HG03469 (cell line): ENCODE results near the gene TARS1.
A peak's percentile ranks its signal among the peaks of the same experiment; 100 is the strongest.

Experiments
- ATAC-seq: cut with Tn5 transposase; IDR thresholded peaks from one replicate; pipeline ENCODE4 v1.9.1; 2021; ENCODE audit warnings: mild to moderate bottlenecking, moderate library complexity, moderate number of reproducible peaks; ENCODE audit not compliant: unreplicated experiment

TARS1 gene

DNA sequence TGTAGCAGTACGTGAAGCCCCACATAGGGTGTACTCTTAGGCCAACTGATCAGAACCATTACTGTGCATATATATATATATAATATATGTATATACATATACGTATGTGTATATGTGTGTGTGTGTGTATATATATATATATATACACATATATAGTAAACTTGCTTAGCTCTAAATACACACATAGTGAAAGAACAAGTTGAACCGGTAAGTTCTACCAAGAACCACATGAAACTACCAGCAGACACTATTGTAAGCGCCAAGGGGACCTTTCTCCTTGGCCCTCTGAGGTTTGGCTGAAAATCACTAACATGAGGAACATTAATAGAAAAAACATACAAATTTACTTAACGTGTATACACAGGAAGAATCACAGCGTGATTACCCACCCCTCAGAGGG, 1.8 kb upstream of the TARS1 start:
- no peak for ATAC-seq

DNA sequence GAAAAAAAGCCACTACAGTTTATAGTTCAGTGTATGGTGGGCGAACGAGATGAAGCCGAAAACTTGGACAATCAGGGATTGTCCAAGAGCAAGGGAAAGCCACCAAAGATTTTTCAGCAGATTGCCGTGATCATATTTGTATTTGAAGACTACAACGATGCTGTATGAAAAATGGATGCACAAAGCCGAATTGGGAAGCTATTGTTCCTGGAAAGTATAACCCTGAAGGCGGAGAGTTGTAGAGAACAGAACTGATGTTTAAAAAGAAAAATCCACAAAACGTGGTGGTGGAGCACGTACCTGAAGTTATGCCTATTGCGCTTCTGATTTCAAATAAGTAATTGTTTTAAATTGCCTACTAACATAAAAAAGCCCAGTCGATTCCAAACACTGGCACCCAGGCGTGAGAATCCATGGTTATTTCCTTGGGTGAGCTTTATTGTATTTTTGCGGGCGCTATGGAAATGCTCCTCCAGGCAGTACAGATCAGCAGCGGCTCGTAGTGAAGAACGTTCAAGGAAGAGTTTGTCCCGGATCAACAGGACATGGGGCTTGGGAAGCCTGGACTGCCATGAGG, 772 bp upstream of the TARS1 start:
- no peak for ATAC-seq

DNA sequence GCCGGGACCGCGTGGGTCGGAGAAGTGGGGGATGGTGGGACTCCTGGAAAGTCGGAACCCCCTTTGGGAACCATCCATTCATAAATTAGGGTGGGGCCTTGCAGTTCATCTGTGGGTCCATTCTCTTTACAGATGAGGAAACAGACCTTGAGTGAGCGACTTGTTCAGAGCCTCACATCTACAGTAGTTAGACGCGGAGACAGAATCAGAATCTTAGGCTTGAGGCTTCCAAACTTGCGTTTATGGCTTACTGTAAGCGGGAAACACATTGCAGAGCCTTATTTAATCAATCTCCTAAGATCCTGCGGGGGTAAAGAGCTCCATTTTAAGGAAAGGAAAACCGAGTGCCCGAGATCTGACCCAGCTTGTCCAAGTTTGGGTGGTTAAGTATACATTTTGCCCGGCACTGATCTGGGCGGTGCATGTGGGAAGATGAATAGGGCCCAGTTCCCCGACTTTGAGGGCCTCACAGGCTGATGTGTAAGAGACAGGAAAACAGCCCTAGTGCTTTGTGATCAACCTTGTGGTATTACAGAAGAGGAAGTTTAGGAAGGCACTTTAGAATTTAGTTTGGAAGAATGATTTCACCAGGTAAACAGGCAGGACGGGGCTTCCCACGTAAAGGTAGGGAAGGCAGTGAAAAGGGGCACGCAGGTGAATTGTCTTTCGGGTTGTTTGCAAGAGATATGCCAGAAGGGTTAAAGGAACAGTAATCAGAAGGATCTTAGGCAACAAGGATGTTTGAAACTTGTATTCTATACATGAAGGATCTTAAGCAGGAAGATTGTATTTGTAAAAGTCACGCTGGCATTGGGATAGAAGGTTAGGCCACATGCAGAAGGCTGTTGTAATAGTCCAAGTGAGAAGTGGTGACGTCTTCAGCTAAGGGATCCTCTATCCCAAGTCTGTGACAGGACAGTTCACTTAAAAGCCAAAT, 744 bp downstream of the TARS1 start:
- ATAC-seq: peak; percentile 15

DNA sequence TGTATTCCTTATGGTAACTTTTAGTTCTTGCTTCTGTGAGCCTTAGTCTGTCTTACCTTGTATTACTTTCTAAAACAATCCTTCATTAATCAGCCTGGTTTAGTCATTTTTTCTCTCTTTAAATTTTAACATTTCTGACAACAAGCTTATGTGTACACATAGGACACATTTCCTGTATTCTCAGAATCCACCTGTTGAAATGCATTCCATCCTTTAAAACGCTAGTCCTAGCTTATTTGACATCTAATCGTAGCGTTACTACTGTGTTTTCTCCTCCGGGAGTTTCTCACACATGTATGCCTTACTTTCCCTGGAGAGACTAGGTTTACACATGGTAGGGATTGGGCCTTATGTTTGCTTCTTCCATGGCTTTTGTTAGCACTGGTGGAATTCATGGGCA, 3.8 kb downstream of the TARS1 start:
- ATAC-seq: no peak

DNA sequence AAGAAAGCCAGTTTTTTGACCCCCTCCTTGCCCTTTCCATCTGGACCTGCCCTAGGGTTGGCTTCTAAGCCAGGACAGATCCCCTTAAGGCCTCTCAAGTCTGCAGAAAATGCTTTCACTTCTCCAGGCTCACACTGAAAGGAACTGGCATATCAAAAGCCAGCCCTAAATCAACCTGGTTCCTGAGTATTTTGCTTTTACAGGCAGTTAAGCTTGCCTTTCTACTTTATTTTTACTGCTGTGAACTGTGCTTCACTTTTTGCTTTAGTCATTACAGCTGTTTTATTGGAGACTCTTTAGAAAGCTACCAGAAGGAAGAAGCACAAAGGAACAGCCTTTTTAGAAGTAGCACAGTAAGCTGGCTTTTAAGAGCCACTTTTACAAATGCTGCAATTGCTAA, 5.0 kb downstream of the TARS1 start:
- no peak for ATAC-seq

DNA sequence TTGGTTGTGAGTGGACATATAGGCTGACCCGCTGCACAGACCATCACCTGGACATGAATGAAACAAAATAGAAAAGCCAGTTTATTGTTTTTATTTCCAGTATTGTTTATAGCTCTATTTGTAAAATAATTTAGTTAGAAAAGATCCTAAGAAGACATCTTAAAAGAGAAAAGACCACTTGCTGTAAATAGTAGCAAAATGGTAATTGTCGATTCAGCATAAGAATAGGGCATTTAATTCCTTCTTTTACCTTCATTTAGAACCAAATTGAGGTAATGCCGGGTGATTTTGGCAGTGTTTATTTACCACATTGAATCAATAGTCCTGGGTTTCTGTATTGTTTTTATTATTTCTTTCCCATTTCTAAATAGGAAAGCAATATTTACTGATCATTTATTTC, 7.4 kb downstream of the TARS1 start:
- ATAC-seq: no peak

DNA sequence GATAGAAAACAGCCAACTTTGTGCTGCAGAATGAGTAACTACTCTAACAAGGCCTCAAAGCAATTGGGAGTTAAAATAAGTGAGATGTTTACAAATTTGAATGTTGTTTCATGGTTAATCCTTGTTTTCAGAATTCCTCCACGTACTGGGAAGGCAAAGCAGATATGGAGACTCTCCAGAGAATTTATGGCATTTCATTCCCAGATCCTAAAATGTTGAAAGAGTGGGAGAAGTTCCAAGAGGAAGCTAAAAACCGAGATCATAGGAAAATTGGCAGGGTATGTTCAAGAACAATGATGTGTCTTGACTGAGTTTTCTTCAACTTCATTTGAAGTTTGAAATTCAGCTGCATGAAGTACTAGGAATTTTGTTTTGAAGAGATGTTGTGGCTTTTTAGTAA, 16.4 kb downstream of the TARS1 start:
- no peak for ATAC-seq

DNA sequence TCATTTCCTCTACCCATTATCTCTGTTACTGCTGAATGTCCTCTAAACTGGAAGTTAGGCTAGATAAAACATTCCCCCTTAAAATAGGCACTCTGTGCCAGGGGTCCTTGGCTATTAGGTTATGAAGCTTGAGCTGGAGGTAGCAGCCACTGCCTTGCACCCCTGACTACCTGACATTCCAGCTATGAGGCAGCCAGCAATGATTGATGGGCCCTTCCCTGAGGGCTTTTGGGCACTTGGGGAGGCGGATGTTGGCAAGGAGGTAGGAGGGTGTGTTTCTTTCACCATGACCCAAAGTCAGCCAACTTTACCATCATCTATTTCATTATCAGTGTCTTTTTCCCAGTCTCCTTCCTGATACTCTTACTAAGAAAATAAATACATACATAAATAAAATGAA, 17.1 kb downstream of the TARS1 start:
- ATAC-seq: no peak

DNA sequence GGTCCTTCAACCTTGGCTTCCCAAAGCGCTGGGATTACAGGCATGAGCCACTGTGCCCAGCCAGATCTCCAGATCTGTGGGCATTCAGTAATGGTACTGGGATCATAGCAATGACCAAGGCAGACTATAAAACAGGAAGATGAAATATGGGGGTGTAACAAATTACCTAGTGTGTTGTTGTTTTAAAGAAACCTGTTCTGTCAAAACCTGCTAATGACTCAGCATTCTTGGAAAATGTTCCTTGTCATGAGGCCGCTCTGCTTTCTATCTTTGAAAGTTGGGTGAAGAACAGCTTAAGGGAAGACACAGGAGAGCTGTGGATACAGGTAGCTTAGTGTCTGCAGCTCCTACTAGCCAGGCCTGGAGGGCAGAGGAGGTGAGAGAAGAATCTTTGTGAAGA, 19.4 kb downstream of the TARS1 start:
- ATAC-seq: no peak

DNA sequence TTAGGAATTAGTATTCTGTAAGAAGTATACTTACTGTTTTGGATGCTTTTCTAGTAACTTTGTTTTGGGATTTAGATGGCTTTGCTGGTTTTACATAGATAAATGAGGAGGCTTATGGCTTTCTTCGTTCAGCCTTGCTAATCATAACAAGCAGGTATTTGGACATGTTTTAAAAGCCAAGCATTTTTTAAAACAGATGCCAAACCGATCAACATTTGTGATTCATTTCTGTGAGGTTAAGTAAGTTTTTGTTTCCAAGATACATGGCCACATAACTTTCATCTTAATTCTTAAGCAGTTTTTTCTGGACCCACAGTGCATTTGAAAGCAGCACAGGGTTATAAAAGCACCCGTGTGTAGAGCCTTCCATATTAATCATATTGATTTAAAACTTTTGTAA, 21.7 kb downstream of the TARS1 start:
- no peak for ATAC-seq

DNA sequence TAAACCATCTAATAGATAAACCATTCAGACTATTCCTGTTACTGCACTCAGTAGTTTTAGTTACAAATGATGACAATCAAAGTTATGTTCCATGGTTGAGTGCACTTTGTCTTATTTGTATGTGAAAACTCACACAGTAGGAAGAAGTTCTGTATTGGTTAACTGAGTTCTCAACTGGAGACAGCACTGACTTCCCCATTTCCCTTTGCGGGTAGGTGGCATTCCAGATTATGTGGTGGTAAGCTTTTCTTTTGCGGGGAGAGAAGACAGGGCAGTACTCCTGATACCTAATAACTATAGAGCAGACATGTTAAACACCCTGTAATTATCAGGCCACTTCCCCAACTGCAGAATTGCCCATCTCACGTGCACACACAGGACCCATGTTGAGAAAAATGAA, 24.4 kb downstream of the TARS1 start:
- no peak for ATAC-seq

DNA sequence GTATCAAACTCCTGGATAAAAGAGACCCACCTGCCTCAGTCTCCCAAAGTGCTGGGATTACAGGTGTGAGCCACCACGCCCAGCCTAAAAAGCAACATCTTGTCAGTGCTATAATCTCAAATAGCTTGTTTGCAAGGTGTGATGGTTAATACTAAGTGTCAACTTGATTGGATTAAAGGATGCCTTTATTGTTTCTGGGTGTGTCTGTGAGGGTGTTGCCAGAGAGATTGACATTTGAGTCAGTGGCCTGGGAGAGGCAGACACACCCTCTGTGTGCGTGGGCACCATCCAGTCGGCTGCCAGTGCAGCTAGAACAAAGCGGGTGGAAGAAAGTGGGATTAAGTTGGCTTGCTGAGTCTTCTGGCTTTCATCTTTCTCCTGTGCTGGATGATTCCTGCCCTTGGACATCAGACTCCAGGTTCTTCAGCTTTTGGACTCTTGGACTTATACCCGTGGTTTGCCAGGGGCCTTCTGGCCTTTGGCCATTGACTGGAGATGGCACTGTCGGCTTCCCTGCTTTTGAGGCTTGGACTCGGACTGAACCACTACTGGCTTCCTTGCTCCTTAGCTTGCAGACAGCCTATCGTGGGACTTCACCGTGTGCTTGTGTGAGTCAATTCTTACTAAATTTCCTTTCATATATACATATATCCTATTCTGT, 28.1 kb downstream of the TARS1 start:
- no peak for ATAC-seq

DNA sequence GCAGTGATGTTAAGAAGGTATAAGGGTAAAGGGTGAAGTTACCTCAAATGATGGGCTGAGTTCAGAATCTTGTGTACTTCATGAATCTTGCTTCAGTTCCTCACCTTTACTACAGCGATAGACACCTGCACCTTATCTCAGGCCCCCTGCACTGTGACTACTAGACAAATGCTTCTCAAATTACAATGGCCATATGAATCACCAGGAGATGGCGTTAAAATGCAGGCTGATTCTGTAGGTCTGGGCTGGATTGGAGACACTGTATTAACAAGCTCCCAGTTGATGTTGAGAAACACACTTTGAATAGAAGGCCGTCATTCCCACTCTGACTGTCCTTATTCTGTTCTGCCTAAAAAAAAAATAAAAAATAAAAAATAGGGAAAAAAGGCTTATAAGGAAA, 29.8 kb downstream of the TARS1 start:
- no peak for ATAC-seq

DNA sequence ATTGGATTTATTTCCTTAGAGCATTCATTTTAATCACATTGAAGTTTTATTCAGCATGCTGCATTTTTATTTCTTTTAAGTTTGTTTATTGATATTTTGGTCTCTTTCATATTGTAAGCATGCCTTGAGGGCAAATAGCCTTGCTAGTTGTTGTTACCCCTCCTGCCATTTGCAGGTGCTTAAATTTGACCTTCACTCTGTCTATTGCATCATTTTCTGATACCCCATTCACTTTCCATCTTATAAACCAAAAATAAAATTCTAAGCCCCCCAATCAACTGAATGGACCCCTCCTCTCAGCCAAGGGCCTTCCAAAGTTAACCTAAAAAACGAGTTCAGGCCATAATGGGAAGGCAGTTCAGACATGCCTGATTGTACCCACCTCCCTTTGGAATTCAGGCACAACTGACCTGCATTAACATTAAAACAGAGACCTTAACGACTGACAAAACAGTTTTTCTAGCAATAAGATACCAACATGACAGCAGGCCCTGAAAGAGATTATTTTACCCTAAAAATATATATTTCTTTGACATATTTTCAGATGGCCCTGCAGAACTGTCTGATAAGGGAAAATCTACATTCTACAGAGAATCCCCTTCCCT, 32.1 kb downstream of the TARS1 start:
- no peak for ATAC-seq

DNA sequence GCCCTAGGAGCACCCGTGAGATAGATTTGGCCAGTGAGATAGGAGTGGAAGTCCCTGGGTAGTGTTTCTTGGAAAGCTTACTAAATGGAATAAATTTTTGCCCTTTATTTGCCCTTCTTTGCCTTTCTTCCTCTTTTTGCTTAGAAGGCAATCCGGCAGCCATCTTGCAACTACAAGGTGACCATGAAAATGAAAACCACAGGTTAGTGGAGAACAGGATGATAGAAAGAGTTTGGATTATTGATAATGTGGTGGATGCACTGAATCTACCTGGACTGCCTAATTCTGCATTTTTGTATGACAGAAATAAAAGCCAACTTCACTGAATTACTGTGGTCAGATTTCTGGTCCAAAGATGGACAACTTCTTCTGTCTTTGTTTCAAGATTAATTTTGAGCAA, 33.2 kb downstream of the TARS1 start:
- no peak for ATAC-seq

DNA sequence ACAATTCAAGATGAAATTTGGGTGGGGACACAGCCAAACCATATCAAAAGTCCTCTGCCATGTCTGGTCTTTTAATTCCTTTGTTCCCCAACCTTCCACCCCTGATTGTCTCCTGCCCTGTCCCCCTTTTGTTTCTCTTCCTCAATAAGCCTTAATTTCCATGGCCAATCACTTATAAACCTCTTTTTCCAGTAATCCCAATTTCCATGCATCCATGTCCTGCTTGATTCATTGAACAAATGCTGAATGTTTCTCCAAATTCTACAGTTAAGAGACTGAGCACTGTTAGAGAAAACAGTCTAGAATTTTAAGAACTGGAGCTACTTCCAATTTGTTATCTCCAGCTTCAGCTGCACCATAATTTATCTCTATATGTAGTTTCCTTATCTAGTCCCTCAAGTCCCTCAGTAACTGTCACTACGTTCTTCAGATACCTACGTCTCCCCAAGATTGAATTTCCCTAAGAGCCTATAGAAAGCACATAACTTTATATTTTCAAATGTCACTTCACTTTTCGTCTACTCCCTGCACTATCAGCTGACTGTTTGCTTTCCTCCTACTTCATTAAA, 34.2 kb downstream of the TARS1 start:
- no peak for ATAC-seq

DNA sequence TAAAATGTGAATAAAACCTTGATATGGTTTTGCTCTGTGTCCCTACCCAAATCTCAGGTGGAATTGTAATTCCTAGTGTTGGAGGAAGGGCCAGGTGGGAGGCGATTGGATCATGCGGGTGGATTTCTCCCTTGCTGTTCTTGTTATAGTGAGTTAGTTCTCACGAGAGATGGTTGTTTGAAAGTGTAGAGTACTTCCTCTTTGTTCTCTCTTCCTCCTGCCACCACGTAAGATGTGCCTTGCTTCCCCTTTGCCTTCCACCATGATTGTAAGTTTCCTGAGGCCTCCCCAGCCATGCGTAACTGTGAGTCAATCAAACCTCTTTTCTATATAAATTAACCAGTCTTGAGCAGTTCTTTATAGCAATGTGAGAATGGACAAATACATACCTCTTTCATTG, 34.9 kb downstream of the TARS1 start:
- no peak for ATAC-seq

DNA sequence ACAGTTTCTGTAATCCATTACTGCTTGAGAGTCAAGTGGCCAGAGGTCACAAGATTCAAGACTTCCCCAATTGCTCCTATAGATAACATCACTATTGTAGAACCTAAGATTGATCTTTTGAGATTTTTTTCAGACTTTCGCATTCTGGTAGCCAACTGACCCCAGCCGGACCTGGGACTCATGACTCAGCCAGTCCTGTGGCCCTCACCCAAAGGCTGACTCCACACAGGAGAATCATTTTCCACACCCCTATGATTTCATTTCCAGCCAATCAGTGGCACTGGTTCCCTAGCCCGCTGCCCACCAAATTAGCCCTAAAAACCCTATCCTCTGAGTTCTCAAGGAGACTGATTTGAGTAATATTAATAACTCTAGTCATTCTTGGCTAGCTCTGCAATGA, 36.2 kb downstream of the TARS1 start:
- no peak for ATAC-seq

DNA sequence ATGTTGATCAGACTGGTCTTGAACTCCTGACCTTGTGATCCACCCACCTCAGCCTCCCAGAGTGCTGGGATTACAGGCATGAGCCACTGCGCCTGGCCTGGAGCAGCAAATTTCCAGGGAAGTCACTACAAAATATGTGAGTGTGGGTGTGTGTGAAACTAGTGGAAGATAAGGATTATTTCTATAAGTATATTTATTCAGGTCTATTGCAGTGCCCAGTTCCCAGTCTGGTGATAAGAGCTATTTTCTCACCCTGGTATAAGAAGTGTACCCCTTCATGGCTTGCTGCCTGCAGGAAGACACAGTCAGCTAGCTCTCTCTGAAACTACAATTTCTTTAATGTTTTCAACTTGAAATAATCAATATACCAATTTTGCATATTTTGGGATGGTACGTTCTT, 37.1 kb downstream of the TARS1 start:
- ATAC-seq: no peak

DNA sequence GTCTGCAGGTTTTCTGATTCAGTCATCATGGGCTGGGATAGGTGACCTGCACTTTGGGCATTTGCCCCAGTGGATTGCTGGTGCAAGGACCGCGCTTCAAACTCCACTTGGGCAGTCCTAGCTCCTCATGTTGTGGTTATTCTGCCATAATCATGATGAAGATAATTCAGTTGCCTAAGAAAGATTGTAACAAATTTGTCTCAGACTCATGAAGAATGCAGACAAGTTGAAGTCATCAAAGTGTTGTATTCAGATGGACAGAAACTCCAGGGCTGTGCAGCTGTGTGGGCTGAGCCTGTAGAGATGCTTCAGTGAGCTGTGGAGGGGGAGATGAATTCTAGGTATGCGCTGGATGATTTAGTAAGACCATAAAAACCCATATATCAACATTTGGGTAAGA, 38.5 kb downstream of the TARS1 start:
- no peak for ATAC-seq

DNA sequence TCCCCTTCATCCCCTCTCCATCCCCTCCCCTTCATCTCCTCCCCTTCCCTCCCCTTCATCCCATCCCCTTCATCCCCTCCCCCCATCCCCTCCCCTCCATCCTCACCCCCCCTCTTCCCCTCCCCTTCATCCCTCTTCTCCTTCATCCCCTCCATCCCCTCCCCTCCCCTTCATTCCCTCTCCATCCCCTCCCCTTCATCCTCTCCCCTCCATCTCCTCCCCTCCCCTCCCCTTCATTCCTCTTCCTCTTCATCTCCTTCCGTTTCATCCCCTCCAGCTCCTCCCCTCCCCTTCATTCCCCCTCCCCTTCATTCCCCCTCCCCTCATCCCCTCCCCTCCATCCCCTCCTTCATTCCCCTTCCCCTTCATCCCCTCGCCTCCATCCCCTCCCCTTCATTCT, 40.1 kb downstream of the TARS1 start:
- no peak for ATAC-seq
